GM19397 (cell line): ENCODE results near the gene RAB3GAP1.
"Not testable (repeated sequence)": the region's sequence is repeated elsewhere in the genome, so short reads cannot be mapped to it uniquely, and the experiment has no call there.

ENCODE experiments used
- ATAC-seq: cut with Tn5 transposase; IDR thresholded peaks from one replicate; pipeline ENCODE4 v1.9.1; 2021; ENCODE audit warnings: mild to moderate bottlenecking, moderate library complexity; ENCODE audit not compliant: unreplicated experiment

Gene RAB3GAP1

DNA sequence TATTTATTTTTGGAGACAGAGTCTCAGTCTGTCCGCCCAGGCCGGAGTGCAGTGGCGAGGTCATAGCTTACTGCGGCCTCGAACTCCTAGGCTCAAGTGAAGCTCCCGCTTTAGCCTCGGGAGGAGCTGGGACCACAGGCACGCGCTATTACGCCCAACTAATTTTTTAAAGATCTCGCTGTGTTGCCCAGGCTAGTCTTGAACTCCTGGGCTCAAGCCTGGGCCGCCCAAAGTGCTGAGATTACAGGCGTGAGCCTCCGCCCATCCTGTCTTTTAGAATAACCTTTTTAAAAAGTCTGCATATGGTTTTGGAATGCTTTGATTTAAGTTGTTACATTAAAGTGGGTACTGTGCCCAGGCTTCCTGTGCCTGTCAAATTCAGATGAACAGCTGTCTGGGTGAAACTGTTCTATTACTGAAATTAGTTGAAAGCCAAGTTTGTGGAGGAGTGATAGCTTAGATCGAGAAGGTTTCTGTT, 944 bp downstream of the RAB3GAP1 start:
- ATAC-seq, result peak; percentile 29

GRCh38 chr2:135055182-135055786, 3.2 kb downstream of the RAB3GAP1 start:
- ATAC-seq, result no peak

DNA sequence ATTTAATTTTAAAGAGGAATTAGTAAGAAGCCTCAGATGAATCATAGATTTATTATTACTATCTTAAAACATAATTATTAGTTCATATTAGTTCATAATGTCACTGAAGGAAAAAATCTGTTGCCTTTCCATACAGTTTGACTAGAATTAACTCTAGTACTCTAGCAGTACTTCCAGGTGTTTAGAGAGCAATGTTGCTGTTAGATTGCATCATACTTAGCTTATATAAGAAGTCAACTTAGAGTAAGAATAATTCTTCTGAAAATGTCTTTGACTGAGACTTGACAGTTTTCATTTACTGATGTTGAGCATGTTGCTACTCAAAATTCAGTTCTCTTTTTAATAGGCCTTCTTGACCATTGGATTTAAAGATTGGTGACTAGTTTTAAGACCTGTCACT, 4.7 kb downstream of the RAB3GAP1 start:
- no peak for ATAC-seq

DNA sequence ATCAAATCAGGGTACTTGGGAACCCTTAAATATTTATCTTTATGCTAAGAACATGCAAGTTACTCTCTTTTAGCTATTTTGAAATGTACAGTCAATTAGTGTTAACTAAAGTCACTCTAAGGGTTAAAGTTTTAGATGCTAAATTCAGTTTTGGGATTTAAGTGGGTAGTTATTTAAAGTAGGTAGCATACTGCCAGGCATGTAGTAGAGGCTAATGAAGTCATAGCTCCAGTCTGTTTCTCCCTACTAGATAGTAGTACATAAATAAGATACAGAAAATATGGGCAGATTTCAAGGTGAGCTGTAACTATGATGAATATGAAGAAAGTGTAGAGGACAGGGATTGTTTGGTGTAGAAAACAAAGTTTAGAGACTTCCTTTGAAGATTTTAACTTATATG, 7.5 kb downstream of the RAB3GAP1 start:
- ATAC-seq, result no peak

DNA sequence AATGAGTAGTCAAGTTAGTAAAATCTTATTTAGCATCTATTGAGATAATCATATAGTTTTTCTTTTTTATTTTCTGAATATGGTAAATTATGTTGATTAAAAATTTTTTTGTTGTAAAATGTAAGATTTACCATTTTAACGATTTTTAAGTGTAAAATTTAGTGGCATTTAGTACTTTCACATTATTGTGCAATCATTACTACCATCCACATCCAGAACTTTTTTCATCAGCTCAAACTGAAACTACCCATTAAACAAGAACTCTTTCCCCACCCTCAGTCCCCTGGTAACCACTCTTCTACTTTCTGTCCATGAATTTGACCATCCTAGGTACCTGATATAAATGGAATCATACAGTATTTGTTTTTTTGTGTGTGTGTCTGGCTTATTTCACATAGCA, 11.1 kb downstream of the RAB3GAP1 start:
- ATAC-seq, result no peak

DNA sequence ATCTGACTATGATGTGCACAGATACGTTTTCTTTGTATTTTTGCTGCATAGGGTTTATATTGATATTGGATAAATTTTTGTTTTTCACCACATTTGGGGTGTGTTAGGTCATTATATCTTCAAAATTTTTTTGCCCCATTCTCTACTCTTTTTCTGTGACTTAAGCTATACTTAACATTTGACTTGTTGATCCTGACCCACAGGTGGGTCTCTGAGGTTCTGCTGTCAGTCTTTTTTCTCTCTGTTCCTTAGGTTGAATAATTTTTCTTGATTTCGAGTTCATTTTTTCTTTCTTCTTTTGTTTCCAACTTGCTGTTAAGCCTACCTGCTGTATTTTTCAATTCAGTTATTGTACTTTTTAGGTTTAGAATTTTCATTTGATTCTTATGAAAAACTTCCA, 12.1 kb downstream of the RAB3GAP1 start:
- ATAC-seq, result no peak

GRCh38 chr2:135066710-135067109, 14.6 kb downstream of the RAB3GAP1 start:
- ATAC-seq, result no peak

- ATAC-seq, result no peak
These were observed 20.3 kb downstream of the RAB3GAP1 start for GRCh38 chr2:135072125-135072997.

- no peak for ATAC-seq
These were observed 22.1 kb downstream of the RAB3GAP1 start for GRCh38 chr2:135074216-135074615.

DNA sequence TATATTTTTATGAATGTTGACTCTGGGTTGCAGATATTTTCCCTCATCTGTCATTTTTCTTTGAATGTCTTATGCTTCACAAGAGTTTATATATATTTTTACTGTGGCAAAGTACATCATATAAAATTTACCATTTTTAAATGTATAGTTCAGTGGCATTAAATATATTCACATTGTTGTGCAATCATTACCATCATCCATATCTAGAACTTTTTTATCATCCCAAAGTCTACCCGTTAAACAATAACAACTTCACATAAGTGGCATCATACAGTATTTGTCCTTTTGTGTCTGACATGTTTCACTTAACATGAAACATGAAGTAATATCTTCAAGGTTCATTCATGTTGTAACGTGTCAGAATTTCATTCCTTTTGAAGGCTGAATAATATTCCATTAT, 24.5 kb downstream of the RAB3GAP1 start:
- ATAC-seq, result no peak

DNA sequence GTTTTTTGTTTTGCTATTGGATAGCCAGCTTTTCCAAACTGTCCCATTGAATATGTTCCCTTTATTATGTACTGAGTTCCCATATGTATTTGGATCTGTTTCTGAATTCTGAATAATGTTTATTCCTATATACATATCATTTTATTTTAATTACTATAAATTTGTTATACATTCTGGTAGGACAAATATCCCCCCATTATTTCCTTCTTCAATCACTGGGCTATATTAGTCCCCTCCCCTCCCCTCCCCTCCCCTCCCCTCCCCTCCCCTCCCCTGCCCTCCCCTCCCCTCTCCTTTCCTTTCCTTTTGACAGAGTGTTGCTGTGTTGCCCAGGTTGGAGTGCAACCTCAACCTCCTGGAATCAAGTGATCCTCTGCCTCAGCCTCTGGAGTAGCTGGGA, 26.3 kb downstream of the RAB3GAP1 start:
- no peak for ATAC-seq

DNA sequence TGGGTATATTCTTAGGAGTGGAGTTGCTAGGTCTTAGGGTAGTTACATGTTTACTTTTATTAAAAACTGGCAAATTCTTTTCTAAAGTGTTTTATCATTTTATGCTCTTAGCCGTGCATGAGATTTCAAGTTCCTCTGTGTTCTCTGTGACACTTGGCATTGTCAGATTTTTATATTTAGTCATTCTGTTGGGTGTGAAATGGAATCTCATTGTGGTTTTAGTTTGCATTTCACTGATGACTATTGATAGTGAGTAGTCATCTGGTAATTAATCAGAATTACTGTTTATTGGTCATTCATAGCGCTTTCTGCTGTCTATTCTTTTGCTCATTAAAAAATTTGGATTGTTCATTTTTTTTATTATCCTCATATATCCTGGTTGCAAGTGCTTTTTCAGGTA, 34.1 kb downstream of the RAB3GAP1 start:
- no peak for ATAC-seq

GRCh38 chr2:135089597-135089996, 37.5 kb downstream of the RAB3GAP1 start:
- not testable (repeated sequence) for ATAC-seq

DNA sequence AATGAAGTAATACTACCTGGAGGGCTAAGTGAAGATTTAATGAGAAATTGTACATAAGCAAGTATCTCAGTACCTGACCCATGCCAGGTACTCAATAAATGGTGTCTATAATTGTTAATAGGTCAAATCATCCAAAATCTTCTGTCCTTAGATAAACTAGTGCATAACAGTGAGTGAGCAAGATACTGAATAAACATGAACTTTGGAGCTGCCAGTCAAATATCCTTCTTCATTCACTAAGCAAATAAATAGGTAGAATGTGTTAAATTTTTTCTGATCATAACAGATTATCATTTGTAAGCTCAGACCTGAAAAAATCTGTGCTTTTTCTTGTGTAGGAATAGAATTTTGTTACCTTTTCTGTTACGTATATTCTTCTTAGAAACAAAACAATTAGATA, 39.6 kb downstream of the RAB3GAP1 start:
- ATAC-seq, result no peak

DNA sequence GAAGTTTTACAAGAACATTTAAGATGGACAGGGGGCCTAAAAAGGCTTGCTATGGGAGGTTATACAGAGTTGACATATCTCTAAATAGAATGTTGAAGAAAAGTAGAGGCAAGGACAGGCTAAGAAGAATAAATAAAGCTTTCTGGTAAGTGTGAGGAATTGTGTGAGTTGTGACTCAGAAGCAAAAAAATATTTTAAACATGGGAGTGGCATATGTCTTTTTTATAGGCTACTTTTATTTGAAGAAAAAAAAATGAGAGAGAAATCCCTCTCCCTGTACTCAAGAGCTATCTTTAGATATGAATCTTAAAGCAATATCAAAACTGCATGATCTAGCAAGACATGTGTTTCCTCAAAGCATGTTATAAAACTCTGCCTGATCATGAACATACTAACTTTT, 41.1 kb downstream of the RAB3GAP1 start:
- no peak for ATAC-seq

- ATAC-seq, result no peak
These were observed 41.7 kb downstream of the RAB3GAP1 start for GRCh38 chr2:135093670-135094330.

DNA sequence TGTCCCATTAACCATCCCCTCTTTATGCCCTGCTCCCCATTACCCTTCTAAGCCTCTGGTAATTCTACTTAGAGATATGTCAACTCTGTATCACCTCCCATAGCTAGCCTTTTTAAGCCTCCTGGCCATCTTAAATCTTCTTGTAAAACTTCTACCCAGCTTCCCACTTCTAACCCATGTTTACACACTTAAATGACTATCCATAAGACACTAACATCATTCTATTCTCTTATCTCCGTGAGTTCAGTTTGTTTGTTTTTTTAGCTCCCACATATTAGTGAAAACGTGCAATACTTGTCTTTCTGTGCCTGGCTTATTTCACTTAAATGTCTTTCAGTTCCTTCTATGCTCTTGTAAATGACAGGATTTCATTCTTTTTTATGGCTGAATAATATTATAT, 42.4 kb downstream of the RAB3GAP1 start:
- no peak for ATAC-seq

GRCh38 chr2:135095591-135095990, 43.5 kb downstream of the RAB3GAP1 start:
- ATAC-seq, result no peak

DNA sequence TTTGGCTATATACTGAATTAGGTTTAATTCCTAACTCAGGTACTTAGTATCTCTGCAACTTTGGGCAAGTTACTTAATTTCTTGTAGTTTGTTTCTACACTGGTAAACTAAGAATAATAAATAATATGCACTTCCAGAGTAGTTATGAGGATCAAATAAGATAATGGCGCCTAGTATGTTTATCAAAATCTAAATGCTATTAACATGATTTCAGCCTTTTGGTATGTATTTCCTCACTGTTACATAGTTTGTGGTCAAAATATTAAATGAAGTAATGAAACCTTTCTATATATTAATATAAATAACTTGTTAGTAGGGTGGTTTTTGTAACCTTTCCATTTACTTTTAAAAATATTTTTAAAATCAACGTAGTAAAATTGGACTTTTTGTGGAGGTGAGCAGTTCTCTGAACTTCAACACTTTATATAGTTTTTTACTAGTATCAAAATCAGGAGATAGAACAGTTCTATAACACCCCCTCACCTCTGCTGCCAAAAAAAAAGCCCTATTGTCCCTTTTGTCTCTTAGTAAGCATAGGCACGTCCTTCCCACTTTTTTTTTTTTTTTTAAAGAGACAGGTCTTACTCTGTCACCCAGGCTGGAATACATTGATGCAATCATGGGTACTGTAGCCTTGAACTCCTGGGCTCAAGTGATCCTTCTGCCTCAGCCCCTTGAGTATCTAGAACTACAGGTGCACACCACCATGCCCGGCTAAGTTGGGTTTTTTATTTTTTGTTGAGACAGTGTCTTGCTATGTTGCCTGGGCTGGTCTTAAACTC, 44.8 kb downstream of the RAB3GAP1 start:
- no peak for ATAC-seq

- ATAC-seq, result no peak
These were observed 45.6 kb downstream of the RAB3GAP1 start for GRCh38 chr2:135097532-135098231.
